ENCODE measurements around the gene PRRT3.

The PRRT3 gene

GRCh38 chr3:9951962-9952805 is at the start of gene PRRT3:
TSS of gene PRRT3 (minus strand) at chr3:9952408. CDS start at chr3:9950115, 2,293 bp downstream.
- peak; percentile 62 for DNase-seq

GRCh38 chr3:10000686-10001085 is 48.5 kb upstream of the PRRT3 start:
- DNase-seq: no peak

- no peak for DNase-seq
These were observed 42.1 kb upstream of the PRRT3 start for GRCh38 chr3:9994086-9994844.

- no peak for DNase-seq
These were observed 34.1 kb upstream of the PRRT3 start for GRCh38 chr3:9986230-9986725.

DNA sequence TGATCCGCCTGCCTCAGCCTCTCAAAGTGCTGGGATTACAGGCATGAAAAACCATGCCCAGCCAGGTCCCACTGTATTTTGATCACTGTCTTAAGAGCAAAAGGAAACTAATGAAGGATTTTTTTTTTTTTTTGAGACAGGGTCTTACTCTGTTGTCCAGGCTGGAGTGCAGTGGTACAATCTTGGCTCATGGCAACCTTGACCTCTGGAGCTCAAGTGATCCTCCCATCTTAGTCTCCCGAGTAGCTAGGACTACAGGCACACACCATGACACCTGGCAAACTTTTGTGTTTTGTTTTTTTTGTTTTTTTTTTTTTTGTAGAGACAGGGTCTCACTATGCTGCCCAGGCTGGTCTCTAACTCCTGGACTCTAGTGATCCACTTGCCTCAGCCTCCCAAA is 28.0 kb upstream of the PRRT3 start:
- no peak for DNase-seq

GRCh38 chr3:9978710-9979305 is 26.6 kb upstream of the PRRT3 start:
- DNase-seq: no peak

- peak; percentile 25 for DNase-seq
These were observed 24.8 kb upstream of the PRRT3 start for GRCh38 chr3:9976721-9977709.

DNA sequence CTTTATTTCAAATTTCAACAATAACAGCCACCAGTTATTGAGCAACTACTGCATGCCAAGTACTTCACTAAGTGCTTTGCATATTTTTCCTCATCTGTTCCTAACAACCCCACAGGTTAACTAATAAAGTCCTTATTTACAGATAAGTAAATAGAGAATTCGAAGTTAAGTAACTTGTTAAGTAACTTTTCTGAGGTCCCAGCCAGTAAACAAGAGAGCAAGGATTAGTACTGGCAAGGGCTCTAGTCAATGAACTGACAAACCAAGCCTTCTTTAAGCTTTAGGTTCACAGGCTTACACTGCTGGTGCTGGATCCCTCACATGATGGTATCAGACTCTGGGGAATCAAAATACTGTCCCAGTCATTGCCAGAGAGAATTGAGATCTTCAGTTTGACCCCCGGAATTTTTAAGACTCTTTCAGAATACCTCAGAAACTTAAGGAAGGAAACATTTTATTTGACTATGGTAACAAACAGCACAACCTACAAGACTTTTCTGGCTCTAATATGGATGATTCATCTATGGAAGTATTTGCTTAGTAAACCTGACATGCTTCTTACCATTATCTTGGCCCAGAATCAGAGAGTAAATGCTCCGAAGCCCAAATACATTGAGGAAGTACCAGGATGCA is 17.9 kb upstream of the PRRT3 start:
- no peak for DNase-seq

DNA sequence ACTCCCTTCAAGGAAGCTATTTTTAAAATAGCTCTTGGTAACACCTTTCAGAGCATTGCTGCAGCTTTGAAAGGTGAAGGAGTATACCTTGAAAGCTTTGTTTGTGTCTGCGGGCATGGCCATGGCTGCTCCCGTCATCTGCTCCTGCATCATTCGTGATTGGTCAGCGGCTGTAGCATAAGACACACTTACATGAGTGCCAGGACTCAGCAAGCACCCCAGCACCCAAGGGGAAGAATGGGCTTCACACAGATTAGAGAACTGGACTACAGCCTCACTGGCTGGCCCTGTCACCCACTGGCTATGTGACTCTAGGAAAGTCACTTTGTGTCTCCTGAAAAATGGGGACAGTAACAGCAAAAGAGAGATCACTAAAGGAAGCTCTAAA is 17.4 kb upstream of the PRRT3 start:
- no peak for DNase-seq

GRCh38 chr3:9966841-9967240 is 14.6 kb upstream of the PRRT3 start:
- DNase-seq: no peak

DNA sequence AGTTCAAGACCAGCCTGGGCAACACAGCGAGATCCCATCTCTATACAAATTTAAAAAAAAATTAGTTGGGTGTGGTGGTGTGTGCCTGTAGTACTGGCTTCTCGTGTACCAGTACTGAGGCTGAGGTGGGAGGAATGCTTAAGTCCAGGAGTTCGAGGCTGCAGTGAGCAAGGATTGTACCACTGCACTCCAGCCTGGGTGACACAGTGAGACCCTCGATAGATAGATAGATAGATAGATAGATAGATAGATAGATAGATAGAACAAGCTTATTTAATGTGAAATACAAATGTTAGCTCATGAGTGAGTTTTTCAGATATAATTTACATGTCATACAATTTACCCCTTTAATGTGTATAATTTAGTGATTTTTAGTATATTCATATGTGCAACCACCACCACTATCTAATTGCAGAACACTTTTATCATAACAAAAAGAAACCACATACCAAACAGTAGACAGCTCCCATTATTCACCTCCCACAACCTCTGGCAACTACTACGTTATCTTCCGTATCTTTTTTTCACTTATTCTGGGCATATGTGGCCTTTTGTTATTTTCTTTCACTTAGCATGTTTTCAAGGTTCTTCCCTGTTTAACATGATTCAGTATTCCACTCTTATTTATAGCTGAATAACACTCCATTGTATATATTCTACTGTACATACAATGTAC is 13.1 kb upstream of the PRRT3 start:
- DNase-seq: no peak

DNA sequence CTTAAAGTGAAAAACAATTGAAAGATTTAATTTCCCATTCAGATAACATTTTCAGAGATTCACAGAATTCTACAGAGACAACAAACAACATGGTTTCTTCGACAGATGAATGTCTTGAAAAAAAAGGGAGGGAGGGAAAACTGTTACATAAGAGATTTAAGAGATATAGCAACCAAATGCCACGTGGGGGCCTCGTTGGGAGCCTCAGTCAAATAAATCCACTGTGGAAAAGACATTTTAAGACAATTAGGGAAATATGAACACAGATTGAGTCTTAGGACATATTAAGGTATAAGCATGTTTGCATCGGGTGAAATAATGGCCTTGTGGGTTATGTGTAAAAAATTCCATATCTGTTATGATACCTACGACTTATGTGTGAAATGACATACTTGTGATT is 5.0 kb upstream of the PRRT3 start:
- no peak for DNase-seq

- no peak for DNase-seq
These were observed 3.6 kb upstream of the PRRT3 start for GRCh38 chr3:9955611-9956352.

DNA sequence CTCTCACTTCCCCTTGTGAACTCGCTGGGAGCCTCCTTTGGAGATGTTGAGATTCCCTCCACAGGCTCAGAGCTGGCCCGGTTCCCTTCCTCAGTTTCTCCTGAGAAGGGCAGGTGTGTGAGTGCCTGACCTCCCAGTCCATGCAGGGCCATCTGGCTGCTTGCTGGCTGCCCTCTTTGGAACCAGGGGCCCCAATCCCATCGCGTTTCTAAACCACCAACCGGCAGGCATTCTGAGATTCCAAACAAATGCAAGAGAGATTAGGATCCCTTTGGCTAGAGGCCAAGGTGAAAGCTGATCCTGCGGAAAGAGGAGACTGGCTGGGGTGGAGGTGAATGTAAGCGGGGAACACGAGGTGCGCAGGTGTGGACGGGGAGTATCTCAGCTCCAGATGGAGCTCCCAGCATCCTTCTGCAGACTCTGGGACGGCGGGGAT is 2.9 kb upstream of the PRRT3 start:
- no peak for DNase-seq

DNA sequence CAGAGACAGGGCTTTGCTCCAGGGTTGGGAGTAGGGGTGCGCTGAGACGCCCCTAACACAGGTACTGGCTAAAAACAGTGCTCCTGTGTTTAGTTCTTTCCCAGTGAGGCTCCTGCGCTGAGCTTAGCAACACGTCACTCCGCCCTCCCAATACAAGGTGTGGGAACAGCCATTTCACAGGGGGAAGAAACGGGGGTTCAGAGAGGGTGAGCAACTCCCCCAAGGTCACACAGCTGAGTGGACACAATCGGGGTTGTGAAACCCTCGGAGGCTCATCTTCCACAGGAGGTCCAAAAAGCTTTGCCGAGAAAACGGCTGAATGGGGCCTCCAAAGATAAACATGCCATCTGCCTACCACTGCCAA is 628 bp downstream of the PRRT3 start:
- no peak for DNase-seq

- no peak for DNase-seq
These were observed 1.1 kb downstream of the PRRT3 start for GRCh38 chr3:9951126-9951525.

- no peak for DNase-seq
These were observed 2.6 kb downstream of the PRRT3 start for GRCh38 chr3:9949626-9950025.

- DNase-seq: no peak
These were observed 3.1 kb downstream of the PRRT3 start for GRCh38 chr3:9949115-9949514.

GRCh38 chr3:9948586-9948985 is 3.6 kb downstream of the PRRT3 start:
- no peak for DNase-seq

Data from stimulated activated CD4-positive, alpha-beta T cell treated with anti-CD3 and anti-CD28 coated beads, Interleukin-4, amount 100 ng/mL, for 24 hours (primary cell).